GM12865 (cell line): Measurements from ENCODE around the gene PRDM4.
A peak's percentile ranks its signal among the peaks of the same experiment; 100 is the strongest.

Source experiments
- DNase-seq: peaks from one replicate; pipeline ENCODE4 v3.0.0; 2010; ENCODE audit warnings: low read depth
- H3K4me3 ChIP-seq: 2 replicates; pipeline ENCODE4 v1.5.1; 2011; ENCODE audit warnings: mild to moderate bottlenecking, low read depth, low read length, control low read depth
- CTCF ChIP-seq: IDR thresholded peaks from 2 replicates; pipeline ENCODE4 v1.5.1; 2011; ENCODE audit warnings: low read length, control low read depth, low read depth, inconsistent platforms; ENCODE audit not compliant: insufficient read depth; ENCODE audit errors: missing control alignments

The PRDM4 gene

GRCh38 chr12:107760809-107761501 is at the start of gene PRDM4:
Gene PRDM4, minus strand, starts transcription at chr12:107761137. Its CDS starts 622 bp downstream, at chr12:107760515.
- peak; percentile 70 for TF ChIP-seq CTCF
- peak; percentile 96 for DNase-seq

GRCh38 chr12:107807471-107808150 is 46.7 kb upstream of the PRDM4 start:
- no peak for TF ChIP-seq CTCF
- H3K4me3 ChIP-seq: no peak overlapping the region
- DNase-seq: no peak

More at GRCh38 chr12:107760809-107761501, at the start of gene PRDM4:
- peak within 1 kb of the TSS; percentile 75 for H3K4me3 ChIP-seq

GRCh38 chr12:107805488-107806180 is 44.7 kb upstream of the PRDM4 start:
- TF ChIP-seq CTCF: no peak
- DNase-seq: no peak

GRCh38 chr12:107803092-107803491 is 42.2 kb upstream of the PRDM4 start:
- DNase-seq: no peak
- no peak overlapping the region for H3K4me3 ChIP-seq
- no peak for TF ChIP-seq CTCF

More at GRCh38 chr12:107805488-107806180, 44.7 kb upstream of the PRDM4 start:
- no peak overlapping the region for H3K4me3 ChIP-seq

- H3K4me3 ChIP-seq: no peak overlapping the region
- TF ChIP-seq CTCF: no peak
- DNase-seq: no peak
Observed at GRCh38 chr12:107801150-107801549, 40.2 kb upstream of the PRDM4 start.

GRCh38 chr12:107798580-107798979 is 37.6 kb upstream of the PRDM4 start:
- no peak overlapping the region for H3K4me3 ChIP-seq
- no peak for DNase-seq
- TF ChIP-seq CTCF: no peak
